Activated CD8-positive, alpha-beta memory T cell treated with anti-CD3 and anti-CD28 coated beads, Interleukin-2, amount 50 U/mL, for 24 hours (primary cell): Measurements from ENCODE around the gene SPACA7.
"Not testable (repeated sequence)": the region's sequence is repeated elsewhere in the genome, so short reads cannot be mapped to it uniquely, and the experiment has no call there.

Experiments
- DNase-seq: peaks from one replicate; pipeline ENCODE4 v3.0.0-alpha.2; 2020; ENCODE audit errors: extremely low read depth

The SPACA7 gene

GRCh38 chr13:112350300-112350699, 25.9 kb upstream of the SPACA7 start:
- no peak for DNase-seq

GRCh38 chr13:112351825-112352224, 24.3 kb upstream of the SPACA7 start:
- DNase-seq: no peak

DNA sequence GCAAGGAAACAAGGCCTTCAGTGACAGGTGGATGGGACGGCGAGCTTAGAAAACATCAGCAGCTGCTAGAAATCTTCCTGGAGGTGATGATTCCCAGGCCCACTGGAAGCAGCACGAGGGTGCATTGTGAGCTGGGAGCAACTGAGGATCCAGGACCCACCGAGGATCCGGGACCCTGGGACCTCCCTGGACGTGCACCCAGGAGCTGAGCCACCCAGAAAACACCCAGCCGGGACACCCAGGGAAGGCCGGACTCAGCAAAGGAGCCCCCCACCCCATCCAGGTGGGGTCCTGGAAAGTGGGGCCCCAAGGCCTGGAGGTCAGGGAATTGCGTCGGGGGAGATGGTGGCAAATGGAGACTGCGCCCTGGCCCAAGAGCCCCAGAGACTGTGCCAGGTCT, 22.3 kb upstream of the SPACA7 start:
- no peak for DNase-seq

DNA sequence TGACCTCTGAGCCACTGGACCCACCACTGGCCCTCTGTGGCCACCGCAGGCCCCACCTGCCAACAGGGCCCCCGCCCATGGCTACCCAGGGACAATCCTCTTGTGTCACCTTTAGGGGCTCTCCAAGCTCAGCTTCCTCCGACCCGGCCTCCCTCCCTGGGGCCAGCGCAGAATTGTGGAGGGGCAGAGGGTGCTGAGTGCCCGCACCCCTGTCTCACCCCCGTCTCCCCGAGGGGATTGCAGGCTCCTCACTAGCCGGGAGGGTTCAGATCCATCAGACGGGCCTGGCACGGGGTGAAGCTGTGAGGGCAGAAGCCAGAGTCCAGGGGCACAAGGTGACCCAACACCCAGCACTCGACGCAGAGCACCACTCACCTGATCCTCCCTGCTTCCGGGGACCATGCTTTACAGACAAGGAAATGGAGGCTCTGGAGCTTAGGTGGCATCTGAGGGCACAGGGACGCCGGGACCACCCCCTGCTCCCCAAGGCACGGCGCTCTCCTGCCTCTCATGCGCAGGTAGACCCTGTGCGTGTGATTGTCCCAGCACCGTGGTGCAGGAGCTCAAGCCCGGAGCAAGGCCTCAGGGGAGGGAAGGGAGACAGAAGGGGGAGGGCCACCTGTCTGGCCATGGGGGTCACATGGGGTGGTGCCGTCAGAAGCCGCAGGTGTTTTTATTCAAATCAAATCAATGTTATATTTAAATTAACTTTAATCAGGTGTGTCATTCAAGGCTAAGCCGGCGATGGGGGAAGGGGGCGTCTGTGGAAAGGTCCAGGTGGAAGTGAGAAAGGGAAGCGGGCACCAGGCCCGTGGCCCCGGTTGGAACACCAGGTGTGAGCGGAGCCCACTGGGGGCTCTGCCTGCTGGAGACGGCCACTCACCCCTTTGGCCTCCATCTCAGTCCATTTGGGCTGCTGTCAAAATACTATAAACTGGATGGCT, 21.6 kb upstream of the SPACA7 start:
- no peak for DNase-seq

DNA sequence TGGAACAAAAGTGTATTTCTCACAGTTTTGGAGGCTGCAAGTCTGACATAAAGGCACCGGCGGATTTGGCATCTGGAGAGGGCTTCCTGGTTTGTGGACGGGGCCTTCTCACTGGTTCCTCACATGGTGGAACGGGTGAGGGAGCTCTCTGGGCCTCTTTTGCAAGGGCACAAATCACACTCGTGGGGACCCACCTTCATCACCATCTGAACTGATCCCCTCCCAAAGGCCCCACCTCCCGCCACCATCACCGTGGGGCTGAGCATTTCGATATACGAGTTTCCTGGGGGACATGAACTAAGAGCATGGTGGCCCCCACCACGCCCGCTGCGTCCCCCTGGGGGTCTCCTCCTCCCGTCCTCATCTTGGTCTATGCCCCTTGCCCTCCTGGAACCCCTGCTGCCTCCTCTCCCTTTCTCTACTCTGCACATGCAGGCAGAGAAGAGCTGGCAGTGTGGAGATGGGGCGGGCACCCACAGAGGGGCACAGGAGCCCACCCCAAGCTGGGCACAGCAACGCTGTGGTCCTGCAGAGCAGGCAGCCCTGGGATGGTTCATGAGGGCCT, 20.8 kb upstream of the SPACA7 start:
- no peak for DNase-seq

GRCh38 chr13:112356190-112356589, 20.0 kb upstream of the SPACA7 start:
- DNase-seq: no peak

DNA sequence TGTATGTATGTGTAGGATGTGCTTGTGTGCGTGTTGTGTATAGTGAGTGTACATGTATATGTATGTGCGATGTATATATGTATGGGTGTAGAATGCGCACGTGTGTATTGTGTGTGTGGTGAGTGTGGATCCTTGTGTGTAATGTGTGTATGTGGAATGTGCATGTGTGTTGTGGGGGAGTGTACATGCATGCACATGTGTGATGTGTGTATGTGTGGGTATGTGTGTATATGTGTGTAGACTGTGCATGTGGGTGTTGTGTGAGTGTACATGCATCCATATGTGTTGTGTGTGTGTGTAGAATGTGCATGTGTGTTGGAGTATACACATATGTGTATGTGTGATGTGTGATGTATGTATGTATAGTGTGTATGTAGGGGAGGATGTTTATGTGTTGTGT, 18.0 kb upstream of the SPACA7 start:
- no peak for DNase-seq

DNA sequence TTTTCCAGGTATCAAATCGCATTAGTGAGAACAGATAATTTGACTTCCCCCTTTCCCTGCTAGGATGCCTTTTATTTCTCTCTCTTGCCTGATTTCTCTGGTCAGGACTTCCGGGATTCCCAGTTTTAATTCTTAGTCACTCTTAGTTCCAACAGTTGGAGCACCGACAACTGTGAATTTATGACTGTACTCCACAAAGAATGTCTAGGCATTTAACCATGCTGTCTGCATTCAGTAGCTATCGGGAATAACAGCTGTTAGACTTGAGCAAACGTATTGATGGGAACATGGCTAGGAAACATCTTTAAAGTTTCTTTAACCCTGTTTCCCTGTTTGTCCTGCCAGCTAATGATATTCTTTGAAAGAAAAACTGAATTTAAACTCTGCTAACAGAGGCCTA, 14.1 kb upstream of the SPACA7 start:
- DNase-seq: no peak

GRCh38 chr13:112363867-112364528, 12.2 kb upstream of the SPACA7 start:
- DNase-seq: no peak

- DNase-seq: no peak
Measured at GRCh38 chr13:112366907-112367646, 9.1 kb upstream of the SPACA7 start.

- no peak for DNase-seq
Measured at GRCh38 chr13:112368883-112369282, 7.3 kb upstream of the SPACA7 start.

- no peak for DNase-seq
Measured at GRCh38 chr13:112370311-112370710, 5.8 kb upstream of the SPACA7 start.

DNA sequence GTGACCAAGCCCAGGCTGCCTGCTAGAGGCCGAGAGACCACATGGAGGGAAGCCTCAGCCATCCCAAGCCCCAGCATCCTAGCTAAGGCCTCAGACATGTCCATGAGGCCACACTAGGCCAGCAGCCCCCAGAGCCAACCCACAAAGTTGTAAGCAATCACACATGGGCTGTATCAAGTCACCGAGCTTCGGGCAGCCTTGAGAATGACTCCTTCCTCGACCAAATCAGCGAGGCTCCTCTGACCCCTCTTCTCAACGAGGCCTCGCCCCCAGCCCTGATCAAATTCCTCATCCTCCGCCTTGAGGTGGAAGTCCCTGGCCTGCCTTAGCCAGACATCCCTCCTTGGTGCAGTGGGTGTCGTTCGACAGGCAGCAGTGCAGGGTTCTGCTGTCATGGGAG, 1.9 kb upstream of the SPACA7 start:
- no peak for DNase-seq

GRCh38 chr13:112391746-112392145, 15.6 kb downstream of the SPACA7 start:
- DNase-seq: no peak

- no peak for DNase-seq
Measured at GRCh38 chr13:112392719-112393118, 16.6 kb downstream of the SPACA7 start.

GRCh38 chr13:112395022-112395421, 18.9 kb downstream of the SPACA7 start:
- DNase-seq: not testable (repeated sequence)

DNA sequence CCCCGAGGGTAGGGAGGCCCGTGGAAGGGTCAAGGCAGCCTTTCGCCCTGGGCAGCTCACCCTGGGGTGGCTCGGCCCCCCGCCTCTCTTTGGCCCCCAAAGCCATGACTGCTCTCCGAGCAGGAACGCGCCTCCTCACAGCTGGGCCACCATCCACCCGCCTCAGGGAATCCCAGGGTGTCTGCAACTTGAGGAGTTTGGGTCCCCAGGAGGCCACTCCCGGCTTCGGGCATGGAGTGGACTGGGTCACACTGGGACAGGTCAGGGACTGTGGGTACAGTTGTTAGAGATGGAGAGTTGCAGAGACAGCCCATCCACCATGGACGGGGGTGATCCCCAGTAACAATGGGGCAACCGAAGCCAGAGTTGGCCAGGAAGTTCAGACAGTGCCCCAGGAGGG, 19.8 kb downstream of the SPACA7 start:
- DNase-seq: not testable (repeated sequence)

- DNase-seq: no peak
Measured at GRCh38 chr13:112397108-112397507, 21.0 kb downstream of the SPACA7 start.

GRCh38 chr13:112398347-112398746, 22.2 kb downstream of the SPACA7 start:
- not testable (repeated sequence) for DNase-seq

GRCh38 chr13:112409828-112410227, 33.7 kb downstream of the SPACA7 start:
- not testable (repeated sequence) for DNase-seq

GRCh38 chr13:112416647-112417046, 40.5 kb downstream of the SPACA7 start:
- no peak for DNase-seq

DNA sequence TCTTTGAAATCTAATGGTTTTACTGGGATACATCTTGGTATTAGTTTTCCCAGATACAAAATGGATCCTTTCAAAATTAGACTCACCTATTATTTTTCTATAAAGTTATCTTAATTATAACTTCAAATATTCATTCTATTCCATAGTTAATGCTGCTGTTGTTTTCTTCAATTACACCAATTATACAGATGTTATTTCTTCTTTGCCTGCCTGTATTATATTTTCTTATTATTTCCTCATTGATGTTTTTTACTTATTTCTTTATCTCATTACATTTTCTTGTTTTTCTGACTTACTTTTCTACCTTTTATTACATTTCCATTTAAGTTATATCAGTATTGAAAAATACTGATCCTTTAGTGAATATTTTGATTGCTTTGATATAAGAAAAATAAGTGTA, 40.9 kb downstream of the SPACA7 start:
- no peak for DNase-seq
